CD4-positive, alpha-beta memory T cell (primary cell): Measurements from ENCODE around the gene SORL1. TPM values are rescaled to one million over a fixed set of nuclear protein-coding genes. Genes with fewer than 3 reads are reported as not detected.

Source experiments
- CTCF ChIA-PET: fragments of 350-600 bp; sonication (Branson Sonifier 250); formaldehyde crosslinking; loops from one replicate; lab custom pipeline; 2021; ENCODE audit warnings: inconsistent platforms; ENCODE audit not compliant: partially characterized antibody; lab: Charles Lee
- POLR2A ChIA-PET: fragments of 350-600 bp; sonication (Branson Sonifier 250); formaldehyde crosslinking; loops from one replicate; lab custom pipeline; 2021; ENCODE audit not compliant: partially characterized antibody; lab: Charles Lee
- DNase-seq, 5 donors: peaks; one replicate each; pipeline versions ENCODE4 v3.0.0 to v3.0.0-alpha.2; 2020 to 2022; ENCODE audit warnings: mixed read lengths in 1 of 5
- H3K27ac ChIP-seq: one replicate; pipeline ENCODE4 v1.7.0; 2013; ENCODE audit warnings: low read depth, low read length
- H3K27me3 ChIP-seq: 2 replicates; pipeline ENCODE4 v1.7.0; 2013; ENCODE audit warnings: mild to moderate bottlenecking, low read length, moderate library complexity; ENCODE audit not compliant: insufficient read depth
- H3K36me3 ChIP-seq: 2 replicates; pipeline ENCODE4 v1.7.0; 2013; ENCODE audit warnings: mild to moderate bottlenecking, low read length, moderate library complexity; ENCODE audit not compliant: insufficient read depth
- H3K4me1 ChIP-seq: 2 replicates; pipeline ENCODE4 v1.7.0; 2013; ENCODE audit warnings: mild to moderate bottlenecking, low read length, moderate library complexity; ENCODE audit not compliant: insufficient read depth
- H3K4me3 ChIP-seq, 2 donors: one replicate each; pipeline ENCODE4 v1.7.0; 2013; ENCODE audit warnings: low read length in 2 of 2, mild to moderate bottlenecking in 1 of 2
- H3K9me3 ChIP-seq, 2 donors: one replicate each; pipeline ENCODE4 v1.7.0; 2013; ENCODE audit warnings: low read length in 2 of 2, control low read depth in 1 of 2; ENCODE audit not compliant: control insufficient read depth in 1 of 2
- H3K27ac Mint-ChIP-seq, 7 donors: one replicate each; pipeline ENCODE4 v1.8.0; 2020 to 2021; ENCODE audit warnings: mixed read lengths in 7 of 7, mild to moderate bottlenecking in 6 of 7, inconsistent platforms in 3 of 7, moderate library complexity in 3 of 7
- H3K27me3 Mint-ChIP-seq, 2 donors: one replicate each; pipeline ENCODE4 v1.8.0; 2020 to 2021; ENCODE audit warnings: mixed read lengths in 2 of 2
- H3K36me3 Mint-ChIP-seq, 2 donors: one replicate each; pipeline ENCODE4 v1.8.0; 2020 to 2021; ENCODE audit warnings: mixed read lengths in 2 of 2, inconsistent platforms in 1 of 2, mild to moderate bottlenecking in 1 of 2
- H3K4me1 Mint-ChIP-seq, 4 donors: one replicate each; pipeline ENCODE4 v1.8.0; 2020 to 2021; ENCODE audit warnings: mixed read lengths in 4 of 4, mild to moderate bottlenecking in 1 of 4
- H3K4me3 Mint-ChIP-seq, 8 donors: one replicate each; pipeline ENCODE4 v1.8.0; 2020 to 2021; ENCODE audit warnings: mixed read lengths in 8 of 8, mild to moderate bottlenecking in 7 of 8, moderate library complexity in 6 of 8, inconsistent platforms in 3 of 8
- H3K9me3 Mint-ChIP-seq, 8 donors: one replicate each; pipeline ENCODE4 v1.8.0; 2020 to 2021; ENCODE audit warnings: mixed read lengths in 8 of 8, mild to moderate bottlenecking in 5 of 8, inconsistent platforms in 3 of 8, moderate library complexity in 1 of 8
- intact Hi-C: fragments of 100-400 bp; cut with micrococcal nuclease; formaldehyde crosslinking; loops from one replicate; pipeline ENCODE4 v1.15.1; 2023
- polyA plus RNA-seq, 2 donors: library from polyadenylated mRNA; unstranded; fragments of 300-500 nt; fragmentation: Illumina TruSeq; gene quantifications; one replicate each; pipeline ENCODE4 v1.2.3, GENCODE V29; 2021
- total RNA-seq, 2 experiments: library from RNA; stranded (reverse); gene quantifications; one replicate each; pipeline ENCODE4 v1.2.3, GENCODE V29; 2021

The SORL1 gene
- total and polyA plus RNA-seq, 4 experiments from 2014 or later = 159 to 660 (median 446) TPM

GRCh38 chr11:121650351-121651256 lies 198.5 kb downstream of the SORL1 start:
- CTCF ChIA-PET = interaction anchor here (0.7 kb wide), 1 partner anchor 33 kb away, joined by 3 read pairs; no protein-coding TSS in a partner anchor
- no peaks in the 10 kb centered on the region for H3K9me3 ChIP-seq
- peak overlapping the region; percentile 14 to 97 (median 88) for H3K27ac Mint-ChIP-seq
- no peak overlapping the region for H3K27ac ChIP-seq
- peaks cover 28% of the 10 kb centered on the region for H3K4me1 ChIP-seq
- no peaks in the 10 kb centered on the region for H3K36me3 Mint-ChIP-seq
- H3K36me3 ChIP-seq = no peaks in the 10 kb centered on the region
- peak in 3 of 5 donors; percentile 6 to 51 (median 15) for DNase-seq
- peaks cover 0 to 1% (median 0%) of the 10 kb centered on the region in 8 donors for H3K9me3 Mint-ChIP-seq
- H3K4me3 Mint-ChIP-seq = peak overlapping the region; percentile 68 to 87 (median 82)
- POLR2A ChIA-PET = no interaction called here
- H3K4me1 Mint-ChIP-seq = peaks cover 23 to 47% (median 34%) of the 10 kb centered on the region in 4 donors
- intact Hi-C loops = no loop called here
- H3K27me3 ChIP-seq = no peaks in the 10 kb centered on the region
- no peak overlapping the region for H3K4me3 ChIP-seq
- no peaks in the 10 kb centered on the region for H3K27me3 Mint-ChIP-seq

- no peaks in the 10 kb centered on the region for H3K27me3 Mint-ChIP-seq
- H3K9me3 ChIP-seq = no peaks in the 10 kb centered on the region
- DNase-seq = peak in 3 of 5 donors; percentile 24 to 52 (median 34)
- H3K27ac Mint-ChIP-seq = peak overlapping the region in 6 of 7 donors; percentile 14 to 88 (median 66)
- no peaks in the 10 kb centered on the region for H3K27me3 ChIP-seq
- peak overlapping the region in 7 of 8 donors; percentile 38 to 84 (median 79) for H3K4me3 Mint-ChIP-seq
- POLR2A ChIA-PET = no interaction called here
- no peaks in the 10 kb centered on the region for H3K36me3 Mint-ChIP-seq
- H3K4me3 ChIP-seq = no peak overlapping the region
- H3K27ac ChIP-seq = no peak overlapping the region
- peaks cover 25 to 53% (median 37%) of the 10 kb centered on the region in 4 donors for H3K4me1 Mint-ChIP-seq
- H3K4me1 ChIP-seq = peaks cover 28% of the 10 kb centered on the region
- peaks cover 0 to 1% (median 0%) of the 10 kb centered on the region in 8 donors for H3K9me3 Mint-ChIP-seq
- intact Hi-C loops = no loop called here
- no peaks in the 10 kb centered on the region for H3K36me3 ChIP-seq
- CTCF ChIA-PET = no interaction called here
These were observed 199.1 kb downstream of the SORL1 start for GRCh38 chr11:121651257-121651605.

GRCh38 chr11:121652971-121653370 lies 200.9 kb downstream of the SORL1 start:
- H3K36me3 Mint-ChIP-seq = no peaks in the 10 kb centered on the region
- H3K27ac Mint-ChIP-seq = peak overlapping the region in 2 of 7 donors; percentile 42 to 49
- H3K4me3 Mint-ChIP-seq = peak overlapping the region in 1 of 8 donors; percentile 43
- CTCF ChIA-PET = interaction anchor here (0.8 to 1.7 kb wide), 4 partner anchors 17 to 405 kb away, joined by 3 to 4 read pairs (median 3); no protein-coding TSS in a partner anchor
- H3K27ac ChIP-seq = no peak overlapping the region
- H3K9me3 ChIP-seq = no peaks in the 10 kb centered on the region
- no peak overlapping the region for H3K4me3 ChIP-seq
- DNase-seq = no peak
- no peaks in the 10 kb centered on the region for H3K36me3 ChIP-seq
- intact Hi-C loops = no loop called here
- peaks cover 28% of the 10 kb centered on the region for H3K4me1 ChIP-seq
- H3K27me3 ChIP-seq = no peaks in the 10 kb centered on the region
- peaks cover 25 to 54% (median 38%) of the 10 kb centered on the region in 4 donors for H3K4me1 Mint-ChIP-seq
- H3K9me3 Mint-ChIP-seq = peaks cover 0 to 1% (median 0%) of the 10 kb centered on the region in 8 donors
- no peaks in the 10 kb centered on the region for H3K27me3 Mint-ChIP-seq
- POLR2A ChIA-PET = no interaction called here

- no peak overlapping the region for H3K4me3 ChIP-seq
- no peaks in the 10 kb centered on the region for H3K9me3 ChIP-seq
- no peak for DNase-seq
- H3K27me3 ChIP-seq = no peaks in the 10 kb centered on the region
- H3K27ac ChIP-seq = no peak overlapping the region
- H3K27ac Mint-ChIP-seq = no peak overlapping the region
- ChIA-PET POLR2A (interaction anchor here (1.2 to 1.3 kb wide), 2 partner anchors 10 to 204 kb away, joined by 3 to 4 read pairs; no protein-coding TSS in a partner anchor), CTCF (interaction anchor here (0.8 to 3.4 kb wide), 11 partner anchors 10 to 902 kb away, joined by 3 to 20 read pairs (median 3); no protein-coding TSS in a partner anchor)
- peaks cover 0 to 3% of the 10 kb centered on the region in 2 donors for H3K36me3 Mint-ChIP-seq
- intact Hi-C loops = no loop called here
- peaks cover 28% of the 10 kb centered on the region for H3K4me1 ChIP-seq
- H3K9me3 Mint-ChIP-seq = peaks cover 0 to 1% (median 0%) of the 10 kb centered on the region in 8 donors
- peaks cover 25 to 49% (median 36%) of the 10 kb centered on the region in 4 donors for H3K4me1 Mint-ChIP-seq
- H3K36me3 ChIP-seq = no peaks in the 10 kb centered on the region
- no peaks in the 10 kb centered on the region for H3K27me3 Mint-ChIP-seq
- peak overlapping the region in 6 of 8 donors; percentile 3 to 85 (median 24) for H3K4me3 Mint-ChIP-seq
These were observed 202.2 kb downstream of the SORL1 start for GRCh38 chr11:121654259-121654842.

GRCh38 chr11:121654843-121655536 lies 202.9 kb downstream of the SORL1 start:
- H3K4me3 Mint-ChIP-seq = peak overlapping the region; percentile 76 to 91 (median 87)
- intact Hi-C loops = loop anchor here (1.0 kb wide), 1 partner anchor 925 kb away; no protein-coding TSS in a partner anchor
- no peaks in the 10 kb centered on the region for H3K27me3 ChIP-seq
- peaks cover 0 to 1% (median 0%) of the 10 kb centered on the region in 8 donors for H3K9me3 Mint-ChIP-seq
- no peaks in the 10 kb centered on the region for H3K9me3 ChIP-seq
- ChIA-PET CTCF (interaction anchor here (0.7 to 3.4 kb wide), 11 partner anchors 7 to 905 kb away, joined by 3 to 20 read pairs (median 4); no protein-coding TSS in a partner anchor), POLR2A (interaction anchor here (0.7 to 1.3 kb wide), 3 partner anchors 11 to 851 kb away, joined by 3 to 4 read pairs (median 3); no protein-coding TSS in a partner anchor)
- peaks cover 20 to 43% (median 30%) of the 10 kb centered on the region in 4 donors for H3K4me1 Mint-ChIP-seq
- peaks cover 23% of the 10 kb centered on the region for H3K4me1 ChIP-seq
- H3K4me3 ChIP-seq = peak overlapping the region; percentile 49 to 54
- no peaks in the 10 kb centered on the region for H3K36me3 ChIP-seq
- peak overlapping the region in 4 of 7 donors; percentile 1 to 82 (median 65) for H3K27ac Mint-ChIP-seq
- no peak for DNase-seq
- no peak overlapping the region for H3K27ac ChIP-seq
- H3K36me3 Mint-ChIP-seq = peaks cover 0 to 3% of the 10 kb centered on the region in 2 donors
- no peaks in the 10 kb centered on the region for H3K27me3 Mint-ChIP-seq

GRCh38 chr11:121655537-121656327 lies 203.6 kb downstream of the SORL1 start:
- Histone ChIP-seq H3K27me3 (no peaks in the 10 kb centered on the region), H3K4me1 (peaks cover 16% of the 10 kb centered on the region), H3K4me3 (peak overlapping the region; percentile 49 to 54), H3K9me3 (no peaks in the 10 kb centered on the region), H3K36me3 (no peaks in the 10 kb centered on the region), H3K27ac (peak overlapping the region; percentile 23)
- peak overlapping the region; percentile 76 to 91 (median 87) for H3K4me3 Mint-ChIP-seq
- intact Hi-C loops = loop anchor here (1.0 kb wide), 1 partner anchor 925 kb away; no protein-coding TSS in a partner anchor
- peaks cover 0 to 3% of the 10 kb centered on the region in 2 donors for H3K36me3 Mint-ChIP-seq
- peak overlapping the region; percentile 1 to 89 (median 68) for H3K27ac Mint-ChIP-seq
- H3K27me3 Mint-ChIP-seq = no peaks in the 10 kb centered on the region
- DNase-seq = peak; percentile 53 to 60 (median 56)
- H3K9me3 Mint-ChIP-seq = peaks cover 0 to 1% (median 0%) of the 10 kb centered on the region in 8 donors
- CTCF ChIA-PET = interaction anchor here (0.7 to 3.4 kb wide), 11 partner anchors 8 to 904 kb away, joined by 3 to 20 read pairs (median 4); no protein-coding TSS in a partner anchor
- H3K4me1 Mint-ChIP-seq = peaks cover 13 to 35% (median 23%) of the 10 kb centered on the region in 4 donors
- POLR2A ChIA-PET = interaction anchor here (0.7 to 1.3 kb wide), 2 partner anchors 206 to 850 kb away, joined by 3 to 4 read pairs; no protein-coding TSS in a partner anchor
